BLaER1 treated with 17β-estradiol and CSF1 and Interleukin-3, amounts not matched to agents 10 nM and 100 nM (cell line): Measurements from ENCODE around the gene NOSTRIN.

Source experiments
- H3K27ac ChIP-seq, 11 experiments: shearing (Covaris generic); formaldehyde crosslinking; 2 replicates each; pipeline ENCODE4 v1.8.1; 2022
- H3K27me3 ChIP-seq, 11 experiments: shearing (Covaris generic); formaldehyde crosslinking; 2 replicates each; pipeline ENCODE4 v1.8.1; 2022
- H3K36me3 ChIP-seq, 11 experiments: shearing (Covaris generic); formaldehyde crosslinking; 2 replicates each; pipeline ENCODE4 v1.8.1; 2022
- H3K4me1 ChIP-seq, 10 experiments: shearing (Covaris generic); formaldehyde crosslinking; 2 replicates each; pipeline ENCODE4 v1.8.1; 2022
- H3K4me2 ChIP-seq, 11 experiments: shearing (Covaris generic); formaldehyde crosslinking; 2 replicates each; pipeline ENCODE4 v1.8.1; 2022
- H3K4me3 ChIP-seq, 10 experiments: shearing (Covaris generic); formaldehyde crosslinking; 2 replicates each; pipeline ENCODE4 v1.8.1; 2022
- H3K9ac ChIP-seq, 11 experiments: shearing (Covaris generic); formaldehyde crosslinking; 2 replicates each; pipeline ENCODE4 v1.8.1; 2022
- H3K9me3 ChIP-seq, 11 experiments: shearing (Covaris generic); formaldehyde crosslinking; replicated peaks in 1 of 11; 2 replicates each; pipeline ENCODE4 v1.8.1; 2022
- H4K20me1 ChIP-seq, 11 experiments: shearing (Covaris generic); formaldehyde crosslinking; 2 replicates each; pipeline ENCODE4 v1.8.1; 2022
- Cebpa-rat ChIP-seq, 11 experiments: shearing (Covaris generic); IDR thresholded peaks; 2 replicates each; pipeline ENCODE4 v1.8.1; 2022

The NOSTRIN gene

DNA sequence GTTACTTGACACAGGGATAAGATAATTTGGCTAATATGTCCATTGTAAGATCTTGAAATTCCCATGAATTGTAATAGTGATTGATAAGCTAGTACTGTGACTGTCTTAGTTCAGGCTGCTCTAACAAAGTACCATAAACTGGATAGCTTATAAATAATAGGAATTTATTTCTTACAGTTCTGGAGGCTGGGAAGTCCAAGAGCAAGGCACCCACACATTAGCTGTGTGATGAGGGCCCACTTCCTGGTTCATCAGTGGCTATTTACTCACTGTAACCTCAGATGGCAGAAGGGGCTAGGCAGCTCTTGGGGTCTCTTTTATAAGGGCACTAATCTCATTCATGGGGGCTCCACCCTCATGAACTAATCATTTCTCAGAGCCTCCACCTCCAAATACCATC, 28.5 kb downstream of the NOSTRIN start:
- H3K9ac ChIP-seq, result no peak overlapping the region
- no peaks in the 10 kb centered on the region for H4K20me1 ChIP-seq
- H3K27me3 ChIP-seq, result no peaks in the 10 kb centered on the region
- peaks cover 0 to 11% (median 0%) of the 10 kb centered on the region in 11 experiments; a peak in 5 of 22 replicates for H3K9me3 ChIP-seq
- H3K4me2 ChIP-seq, result no peak overlapping the region
- no peak overlapping the region for H3K27ac ChIP-seq
- no peaks in the 10 kb centered on the region for H3K36me3 ChIP-seq
- H3K4me3 ChIP-seq, result no peak overlapping the region
- no peak for TF ChIP-seq Cebpa-rat (IDR thresholded peaks at IDR 0.05)
- H3K4me1 ChIP-seq, result no peaks in the 10 kb centered on the region

DNA sequence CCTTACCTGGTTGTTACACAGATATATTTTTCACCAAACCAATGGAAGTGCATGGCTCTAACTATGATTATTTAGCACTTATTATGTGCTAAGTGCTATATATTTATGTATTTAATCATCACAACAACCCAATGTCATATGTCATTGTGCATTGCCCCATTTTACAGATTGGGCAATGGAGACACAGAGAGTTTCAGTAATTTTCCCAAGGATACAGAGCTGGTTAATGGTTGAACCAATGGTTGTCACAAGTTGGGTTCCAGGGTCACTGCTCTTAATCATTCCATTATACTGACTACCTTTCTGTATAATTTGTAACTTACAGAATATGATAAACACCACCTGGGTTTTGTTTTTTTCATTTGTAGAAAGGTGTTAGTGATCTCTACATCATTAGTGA, 29.2 kb downstream of the NOSTRIN start:
- H3K9ac ChIP-seq, result no peak overlapping the region
- H3K36me3 ChIP-seq, result no peaks in the 10 kb centered on the region
- no peaks in the 10 kb centered on the region for H3K27me3 ChIP-seq
- H3K4me1 ChIP-seq, result no peaks in the 10 kb centered on the region
- no peak overlapping the region for H3K4me2 ChIP-seq
- no peaks in the 10 kb centered on the region for H4K20me1 ChIP-seq
- TF ChIP-seq Cebpa-rat (IDR thresholded peaks at IDR 0.05), result no peak
- no peak overlapping the region for H3K27ac ChIP-seq
- H3K9me3 ChIP-seq, result peaks cover 0 to 11% (median 0%) of the 10 kb centered on the region in 11 experiments; a peak in 5 of 22 replicates
- H3K4me3 ChIP-seq, result no peak overlapping the region

DNA sequence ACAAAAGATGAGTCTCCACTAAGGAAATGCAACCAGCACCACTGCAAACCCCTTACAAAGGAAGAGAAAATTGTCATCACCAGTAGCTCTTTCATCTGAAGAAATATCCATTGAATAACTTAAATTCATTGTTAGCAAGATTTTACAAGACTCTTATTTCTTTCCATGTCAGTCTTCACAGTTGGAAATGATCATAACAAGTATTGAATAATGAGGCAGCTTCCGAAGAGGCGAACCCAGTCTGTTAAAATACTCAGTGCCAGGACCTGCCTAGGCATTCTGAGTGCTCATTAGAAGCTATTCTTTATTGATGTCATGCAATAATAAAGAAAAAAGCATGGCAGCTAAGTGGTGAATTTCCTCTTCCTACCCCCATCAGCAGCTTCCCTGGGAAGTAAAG, 33.5 kb downstream of the NOSTRIN start:
- Histone ChIP-seq H3K9me3 (peaks cover 0 to 8% (median 0%) of the 10 kb centered on the region in 11 experiments; a peak in 5 of 22 replicates), H3K4me3 (no peak overlapping the region), H3K4me1 (no peaks in the 10 kb centered on the region), H3K4me2 (no peak overlapping the region), H3K9ac (no peak overlapping the region), H3K27ac (no peak overlapping the region), H3K27me3 (no peaks in the 10 kb centered on the region), H3K36me3 (no peaks in the 10 kb centered on the region), H4K20me1 (no peaks in the 10 kb centered on the region)
- no peak for TF ChIP-seq Cebpa-rat (IDR thresholded peaks at IDR 0.05)

- H3K4me2 ChIP-seq, result no peak overlapping the region
- no peaks in the 10 kb centered on the region for H3K4me1 ChIP-seq
- no peak overlapping the region for H3K9ac ChIP-seq
- 0 out of 22 replicates have a peak, but pooled peaks cover 0 to 5% (median 0%) of the 10 kb centered on the region in 11 experiments for H3K9me3 ChIP-seq
- H3K27me3 ChIP-seq, result no peaks in the 10 kb centered on the region
- H4K20me1 ChIP-seq, result no peaks in the 10 kb centered on the region
- no peak overlapping the region for H3K4me3 ChIP-seq
- no peaks in the 10 kb centered on the region for H3K36me3 ChIP-seq
- no peak overlapping the region for H3K27ac ChIP-seq
- TF ChIP-seq Cebpa-rat (IDR thresholded peaks at IDR 0.05), result no peak
Observed at GRCh38 chr2:168841445-168841844, 39.0 kb downstream of the NOSTRIN start.

DNA sequence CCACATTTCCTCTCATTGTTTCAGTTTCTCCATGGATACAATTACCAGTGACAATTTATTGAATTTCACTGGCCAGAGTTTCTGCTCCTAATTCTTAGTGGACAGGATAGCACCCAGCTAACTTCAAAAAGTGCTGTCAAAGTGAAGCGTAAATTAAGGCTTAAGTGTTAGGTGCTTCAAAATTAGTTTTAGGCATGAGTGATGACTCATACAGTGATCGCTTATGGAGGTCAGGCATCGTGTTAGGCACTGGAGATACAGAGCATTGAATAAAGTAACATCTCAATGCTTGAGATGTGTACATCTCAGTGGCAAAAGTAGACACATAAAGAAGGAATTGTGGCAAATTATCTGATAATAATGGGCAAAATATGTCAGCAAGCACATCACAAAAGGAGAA, 40.8 kb downstream of the NOSTRIN start:
- no peaks in the 10 kb centered on the region for H4K20me1 ChIP-seq
- H3K9me3 ChIP-seq, result 0 out of 22 replicates have a peak, but pooled peaks cover 0 to 5% (median 0%) of the 10 kb centered on the region in 11 experiments
- H3K4me3 ChIP-seq, result no peak overlapping the region
- H3K4me2 ChIP-seq, result no peak overlapping the region
- no peak overlapping the region for H3K27ac ChIP-seq
- H3K9ac ChIP-seq, result no peak overlapping the region
- H3K27me3 ChIP-seq, result no peaks in the 10 kb centered on the region
- no peaks in the 10 kb centered on the region for H3K36me3 ChIP-seq
- no peak for TF ChIP-seq Cebpa-rat (IDR thresholded peaks at IDR 0.05)
- no peaks in the 10 kb centered on the region for H3K4me1 ChIP-seq

GRCh38 chr2:168848225-168848624, 45.8 kb downstream of the NOSTRIN start:
- Histone ChIP-seq H3K27me3 (no peaks in the 10 kb centered on the region), H3K4me3 (no peak overlapping the region), H3K27ac (no peak overlapping the region), H3K4me2 (no peak overlapping the region), H3K4me1 (no peaks in the 10 kb centered on the region), H3K36me3 (peaks cover 0 to 29% (median 17%) of the 10 kb centered on the region in 11 experiments; a peak in 13 of 22 replicates), H3K9ac (no peak overlapping the region), H4K20me1 (no peaks in the 10 kb centered on the region), H3K9me3 (no peaks in the 10 kb centered on the region)
- no peak for TF ChIP-seq Cebpa-rat (IDR thresholded peaks at IDR 0.05)

DNA sequence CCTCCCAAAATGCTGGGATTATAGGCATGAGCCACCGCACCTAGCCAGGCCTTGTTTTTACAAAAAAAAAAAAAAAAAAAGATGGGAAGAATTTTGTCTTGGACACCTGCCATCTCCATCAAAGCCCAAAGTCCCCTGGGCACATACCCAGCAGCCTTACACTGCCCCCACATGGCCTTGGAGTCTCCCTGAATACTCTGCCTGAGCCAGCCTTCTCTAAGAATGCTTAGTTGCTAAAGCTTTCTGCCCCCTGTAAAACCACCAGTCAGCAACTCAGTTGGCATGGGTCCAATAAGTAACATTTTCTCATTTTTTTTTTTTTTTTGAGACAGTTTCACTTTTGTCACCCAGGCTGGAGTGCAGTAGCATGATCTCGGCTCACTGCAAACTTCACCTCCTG, 47.2 kb downstream of the NOSTRIN start:
- H3K4me1 ChIP-seq, result no peaks in the 10 kb centered on the region
- H4K20me1 ChIP-seq, result no peaks in the 10 kb centered on the region
- H3K9ac ChIP-seq, result no peak overlapping the region
- H3K4me3 ChIP-seq, result no peak overlapping the region
- no peaks in the 10 kb centered on the region; a peak in 1 of 22 replicates for H3K9me3 ChIP-seq
- H3K27me3 ChIP-seq, result no peaks in the 10 kb centered on the region
- no peak overlapping the region for H3K27ac ChIP-seq
- no peak overlapping the region for H3K4me2 ChIP-seq
- H3K36me3 ChIP-seq, result peaks cover 0 to 39% (median 26%) of the 10 kb centered on the region in 11 experiments; a peak in 17 of 22 replicates
- no peak for TF ChIP-seq Cebpa-rat (IDR thresholded peaks at IDR 0.05)

GRCh38 chr2:168850846-168851245, 48.4 kb downstream of the NOSTRIN start:
- no peak overlapping the region for H3K27ac ChIP-seq
- no peaks in the 10 kb centered on the region for H3K27me3 ChIP-seq
- no peaks in the 10 kb centered on the region; a peak in 1 of 22 replicates for H3K9me3 ChIP-seq
- TF ChIP-seq Cebpa-rat (IDR thresholded peaks at IDR 0.05), result no peak
- peaks cover 0 to 46% (median 29%) of the 10 kb centered on the region in 11 experiments; a peak in 17 of 22 replicates for H3K36me3 ChIP-seq
- H3K4me3 ChIP-seq, result no peak overlapping the region
- H4K20me1 ChIP-seq, result no peaks in the 10 kb centered on the region
- no peak overlapping the region for H3K4me2 ChIP-seq
- H3K4me1 ChIP-seq, result no peaks in the 10 kb centered on the region
- H3K9ac ChIP-seq, result no peak overlapping the region

DNA sequence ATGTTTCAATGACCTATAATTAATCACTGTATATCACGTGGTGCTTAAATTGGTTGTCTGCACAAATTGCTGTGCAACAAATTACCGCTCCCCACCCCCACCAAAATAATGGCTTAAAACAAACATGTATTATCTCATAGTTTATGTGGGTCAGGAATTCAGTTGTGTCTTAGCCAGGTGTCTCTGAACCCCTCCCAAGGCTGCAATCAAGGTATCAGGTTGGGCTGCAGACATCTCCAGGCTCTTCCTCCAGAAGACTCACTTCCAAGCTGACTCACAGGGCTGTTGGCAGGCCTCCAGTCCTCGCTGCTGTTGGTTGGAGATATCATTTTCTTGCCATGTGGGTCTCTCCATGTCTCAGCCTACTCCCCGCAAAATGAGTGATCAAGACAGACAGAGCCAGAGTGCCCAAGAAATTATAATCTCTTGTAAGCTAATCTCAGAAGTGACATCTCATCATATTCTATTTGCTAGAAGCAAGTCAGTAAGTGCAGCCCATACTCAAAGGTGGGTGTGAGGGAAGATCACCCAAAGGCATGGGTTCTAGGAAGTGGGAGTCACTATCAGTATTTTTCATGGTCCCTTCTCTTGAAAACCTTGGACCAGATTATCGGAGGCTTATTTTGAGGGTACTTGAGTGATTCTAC, 49.4 kb downstream of the NOSTRIN start:
- Histone ChIP-seq H4K20me1 (no peaks in the 10 kb centered on the region), H3K9ac (no peak overlapping the region), H3K36me3 (peaks cover 0 to 55% (median 32%) of the 10 kb centered on the region in 11 experiments; a peak in 17 of 22 replicates), H3K4me1 (no peaks in the 10 kb centered on the region), H3K27me3 (no peaks in the 10 kb centered on the region), H3K4me3 (no peak overlapping the region), H3K4me2 (no peak overlapping the region), H3K27ac (no peak overlapping the region), H3K9me3 (no peaks in the 10 kb centered on the region; a peak in 1 of 22 replicates)
- no peak for TF ChIP-seq Cebpa-rat (IDR thresholded peaks at IDR 0.05)

DNA sequence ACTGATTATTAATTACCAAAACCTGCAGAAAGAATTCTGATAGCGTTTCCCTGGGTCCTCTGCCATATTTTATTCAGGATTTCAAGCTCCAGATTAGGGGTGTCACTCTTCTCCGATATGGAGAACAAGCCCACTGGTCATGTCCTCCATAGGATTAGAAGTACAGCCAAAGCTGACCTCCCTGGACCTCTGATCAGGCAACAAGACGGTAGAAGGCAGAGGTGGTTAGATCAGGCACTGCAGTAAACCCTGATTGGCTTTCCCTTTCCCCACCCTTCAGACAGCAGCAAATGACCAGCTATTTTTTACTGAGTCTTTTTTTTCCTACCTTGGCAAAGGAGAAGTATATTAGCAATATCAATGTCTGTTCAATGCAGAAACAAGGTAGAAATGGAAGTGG, 50.0 kb downstream of the NOSTRIN start:
- peaks cover 0 to 57% (median 32%) of the 10 kb centered on the region in 11 experiments; a peak in 17 of 22 replicates for H3K36me3 ChIP-seq
- no peak overlapping the region for H3K27ac ChIP-seq
- H3K4me3 ChIP-seq, result no peak overlapping the region
- H3K27me3 ChIP-seq, result no peaks in the 10 kb centered on the region
- no peak overlapping the region for H3K9ac ChIP-seq
- no peak for TF ChIP-seq Cebpa-rat (IDR thresholded peaks at IDR 0.05)
- no peaks in the 10 kb centered on the region for H4K20me1 ChIP-seq
- no peaks in the 10 kb centered on the region for H3K4me1 ChIP-seq
- H3K4me2 ChIP-seq, result no peak overlapping the region
- no peaks in the 10 kb centered on the region; a peak in 1 of 22 replicates for H3K9me3 ChIP-seq
